ENCODE results near the gene SIGLEC1.

The SIGLEC1 gene

DNA sequence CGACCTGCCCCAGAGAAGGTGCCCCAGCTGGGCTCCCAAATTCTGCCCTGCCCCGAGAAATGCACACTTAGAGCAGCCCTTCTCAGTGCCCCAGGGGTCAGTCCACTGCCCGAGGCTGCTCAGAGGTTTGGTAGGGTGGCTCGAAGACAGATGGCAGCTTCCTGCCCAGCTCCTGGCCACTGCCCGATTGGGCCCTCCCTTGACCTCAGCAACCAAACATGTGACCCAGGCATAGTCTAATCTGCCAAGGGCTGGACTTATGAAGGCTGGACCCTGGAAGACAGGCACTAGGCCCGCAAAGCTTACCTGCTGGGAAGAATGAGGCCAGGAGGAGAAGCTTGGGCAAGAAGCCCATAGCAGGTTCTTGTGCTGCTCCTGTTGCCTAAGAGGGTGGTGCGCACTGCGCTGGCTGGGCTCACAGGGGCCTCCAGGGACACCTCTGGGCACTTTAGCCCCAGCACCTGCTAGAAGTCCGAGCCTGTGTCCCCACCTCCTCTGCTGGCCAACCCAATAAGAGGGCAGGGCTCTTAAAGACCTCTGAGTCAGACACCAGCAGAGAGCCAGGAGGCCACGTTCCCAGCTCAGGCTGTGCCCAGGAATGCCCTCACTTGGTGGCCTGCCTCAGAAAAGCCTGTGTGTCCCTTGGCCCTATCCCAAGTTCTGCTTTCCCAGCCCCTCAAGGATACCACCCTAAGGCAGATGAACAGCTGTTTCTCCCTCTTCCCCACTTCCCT lies 5.5 kb downstream of the SIGLEC1 start:
- peak in 4 of 42 donors; percentile 7 to 56 (median 36) for DNase-seq
- intact Hi-C loops (cut with DNase I) = no loop called here

DNA sequence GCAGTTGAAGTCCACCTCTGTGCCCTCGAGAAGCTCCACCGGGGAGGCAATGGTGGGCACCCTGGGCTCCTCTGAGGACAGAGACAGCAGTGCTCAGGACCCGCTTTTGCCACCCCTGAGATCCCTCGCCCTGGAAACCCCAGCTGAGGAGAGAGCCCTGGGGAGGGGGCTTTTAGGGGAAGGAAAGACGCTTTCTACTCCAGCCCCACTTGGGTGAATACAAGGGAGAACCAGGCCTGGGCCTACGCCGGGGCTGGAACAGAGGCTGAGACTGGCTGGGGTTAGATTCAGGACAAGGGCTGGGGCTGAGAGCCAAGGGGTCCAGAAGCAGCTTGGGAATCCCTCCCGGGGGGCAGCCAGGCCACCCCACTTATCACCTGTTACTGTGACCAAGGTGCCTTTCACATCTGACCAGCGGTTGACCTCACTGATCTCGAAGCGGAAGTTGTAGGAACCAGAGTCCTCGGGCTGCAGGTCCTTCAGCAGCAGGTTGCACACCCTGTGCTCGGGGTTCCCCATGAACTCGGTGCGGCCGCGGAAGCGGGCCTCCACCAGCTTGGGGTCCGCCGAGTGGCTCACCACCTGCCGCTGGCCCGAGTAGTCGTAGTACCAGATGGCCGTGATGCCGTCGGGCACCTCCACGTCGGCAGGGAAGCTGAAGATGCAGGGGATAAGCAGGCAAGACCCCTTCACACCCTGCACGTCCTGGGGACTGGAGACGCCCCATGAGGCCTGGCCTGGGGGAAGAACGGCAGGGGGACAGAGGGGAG lies 6.2 kb downstream of the SIGLEC1 start:
- intact Hi-C loops (cut with DNase I) = no loop called here
- no peak for DNase-seq

DNA sequence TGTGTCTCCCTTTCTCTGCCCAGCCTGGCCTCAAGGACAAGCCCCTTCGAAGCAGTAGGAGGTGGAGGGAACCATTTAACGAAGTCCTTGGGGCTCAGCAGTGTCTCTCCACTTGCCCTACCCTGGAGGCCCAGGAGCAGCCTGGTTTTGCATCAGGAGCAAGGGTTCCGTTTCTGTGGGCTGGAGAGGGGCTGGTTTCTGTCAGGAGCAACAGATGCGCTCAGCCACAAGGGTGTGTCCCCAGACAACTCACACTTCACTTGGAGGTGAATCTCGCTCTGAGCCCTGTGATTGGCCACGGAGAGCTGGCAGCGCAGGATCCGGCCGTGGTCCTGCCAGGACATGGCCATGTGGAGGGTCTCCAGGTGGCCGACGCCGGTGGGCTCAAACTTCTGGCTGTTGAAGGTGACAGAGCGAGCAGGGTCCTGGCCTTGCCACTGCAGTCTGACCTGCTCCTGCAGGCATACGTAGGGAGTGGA lies 6.9 kb downstream of the SIGLEC1 start:
- intact Hi-C loops (cut with DNase I) = no loop called here
- DNase-seq = no peak

DNA sequence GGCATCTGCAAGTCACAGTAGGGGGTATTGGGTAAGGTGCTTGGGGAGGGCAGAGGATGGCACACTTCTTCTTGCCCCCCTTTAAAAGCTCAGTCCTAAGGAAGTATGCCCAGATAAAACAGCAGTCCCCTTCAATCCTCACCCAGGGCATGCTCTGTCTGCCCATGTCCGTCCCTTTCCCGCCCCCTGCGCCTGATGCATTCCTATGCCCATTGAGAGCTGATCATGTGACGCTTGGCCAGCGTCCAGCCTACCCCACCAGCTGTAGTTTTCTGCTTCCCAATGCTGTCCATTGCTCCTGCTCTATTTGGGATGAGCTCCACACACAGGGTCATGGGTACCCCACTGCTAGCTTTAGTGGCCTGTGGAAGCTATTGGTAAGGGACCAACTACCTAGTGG lies 8.3 kb downstream of the SIGLEC1 start:
- DNase-seq = no peak
- intact Hi-C loops (cut with DNase I) = no loop called here

DNA sequence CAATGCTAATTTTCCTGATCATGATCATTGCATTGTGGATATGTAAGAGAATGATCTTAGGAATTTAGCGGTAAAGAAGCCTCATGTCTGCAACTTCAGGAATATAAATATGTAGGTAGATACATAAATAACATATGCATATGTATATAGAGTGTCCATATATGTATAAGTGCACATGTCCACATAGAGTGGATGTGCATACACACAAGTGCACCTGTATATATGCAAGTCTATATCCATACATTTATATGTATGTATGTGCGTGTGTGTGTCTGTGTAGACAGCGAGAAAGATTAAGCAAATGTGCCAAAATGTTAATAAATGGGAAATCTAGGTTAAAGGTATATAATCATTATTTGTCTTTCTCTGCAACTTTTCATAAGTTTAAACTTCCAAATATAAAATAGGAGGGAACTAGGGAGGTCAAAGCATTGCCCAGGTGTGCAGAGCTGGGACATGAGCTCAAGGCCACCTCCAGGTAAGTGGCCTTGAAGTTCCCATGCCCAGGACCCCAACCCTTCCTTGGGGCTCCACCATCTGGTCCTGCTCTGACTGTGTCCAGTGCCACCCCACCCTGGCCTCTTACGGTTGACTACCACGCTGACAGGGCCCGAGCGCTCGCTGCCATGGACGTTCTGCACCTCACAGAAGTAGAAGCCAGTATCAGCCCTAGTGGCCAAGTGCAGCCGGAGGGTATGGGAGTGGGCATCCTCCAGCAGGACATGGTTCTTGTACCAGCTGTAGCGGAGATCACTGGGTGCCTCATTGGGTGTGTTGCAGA lies 9.6 kb downstream of the SIGLEC1 start:
- no peak for DNase-seq
- intact Hi-C loops (cut with DNase I) = no loop called here

DNA sequence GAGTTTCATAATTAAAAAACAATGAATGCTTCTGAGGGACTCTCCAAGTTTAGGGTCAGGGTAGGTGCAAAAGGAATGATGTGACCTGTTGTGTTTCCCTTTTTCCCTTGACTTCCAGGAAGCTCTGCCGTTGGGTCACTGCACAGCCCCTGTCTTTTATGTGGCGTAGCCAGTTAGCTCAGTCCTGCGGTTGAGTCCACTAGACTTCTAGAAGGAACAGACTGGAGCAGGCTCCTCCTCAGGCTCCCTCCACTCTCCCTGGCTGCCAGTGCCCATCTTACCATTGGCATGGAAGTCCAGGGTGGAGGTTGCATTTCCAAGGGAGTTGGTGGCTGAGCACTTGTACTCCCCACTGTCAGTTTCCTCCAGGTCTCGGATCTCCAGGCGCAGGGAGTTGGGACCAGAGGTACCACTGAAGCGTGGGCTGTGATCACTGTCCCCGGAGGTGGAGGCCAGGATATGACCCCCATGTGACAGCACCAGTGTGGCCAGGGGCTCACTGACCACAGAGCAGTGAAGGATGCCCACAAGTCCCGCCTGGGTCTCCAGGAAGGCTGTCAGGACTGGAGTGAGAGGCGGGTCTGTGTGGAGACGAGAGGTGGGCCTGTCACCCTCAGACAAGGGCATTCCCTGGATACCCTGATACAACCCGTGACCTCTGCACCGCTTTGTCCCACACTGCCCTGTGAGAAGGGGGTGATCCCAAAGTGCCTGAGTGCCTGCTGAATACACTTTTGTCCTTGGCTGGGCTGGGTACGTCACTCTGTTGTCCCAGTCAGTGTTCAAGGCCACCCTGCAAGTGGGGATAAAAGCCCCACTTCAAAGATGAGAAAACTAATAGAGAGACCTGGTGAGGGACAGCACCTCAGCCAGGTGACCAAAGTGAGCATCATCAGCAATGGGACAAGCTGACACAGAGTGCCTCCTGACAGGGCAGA lies 11.1 kb downstream of the SIGLEC1 start:
- intact Hi-C loops (cut with DNase I) = no loop called here
- no peak for DNase-seq

DNA sequence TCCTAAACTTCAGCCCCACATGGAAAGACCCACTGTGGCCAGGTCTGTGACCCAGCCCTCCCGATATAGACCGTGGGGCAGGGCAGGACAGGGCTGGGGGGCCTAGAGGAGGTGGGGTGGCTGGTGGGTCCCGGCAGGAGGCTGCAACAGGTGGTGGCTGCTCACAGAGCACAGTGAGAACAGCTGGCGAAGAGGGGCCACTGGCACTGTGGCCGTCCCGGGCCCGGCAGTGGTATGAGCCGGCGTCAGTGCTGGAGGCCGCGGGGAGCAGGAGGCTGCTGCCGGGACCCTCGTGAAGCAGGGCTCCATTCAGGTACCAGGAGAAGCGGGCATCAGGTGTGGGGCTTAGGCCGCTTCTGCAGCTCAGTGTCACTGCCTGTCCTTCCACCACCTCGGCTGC lies 13.4 kb downstream of the SIGLEC1 start:
- intact Hi-C loops (cut with DNase I) = no loop called here
- DNase-seq = no peak

DNA sequence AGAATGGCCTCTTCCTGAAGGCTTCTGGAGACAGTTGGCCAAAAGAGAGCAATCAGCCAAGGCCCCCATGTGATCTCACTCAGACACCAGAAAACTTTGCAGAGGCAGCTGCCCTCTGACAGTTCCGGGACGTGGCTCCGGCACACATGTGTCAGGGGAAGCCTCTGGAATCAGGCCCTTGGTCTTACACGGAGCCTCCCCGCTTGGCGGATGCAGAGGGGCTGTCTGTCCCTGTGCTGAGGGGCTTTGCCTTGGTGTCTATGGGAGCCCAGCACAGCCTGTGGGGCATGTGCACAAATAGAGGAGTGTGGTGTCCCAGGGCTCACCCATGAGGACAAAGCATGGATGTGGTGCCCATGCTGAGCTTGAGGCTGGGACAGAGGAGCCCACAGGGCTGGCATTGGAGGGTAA lies 13.8 kb downstream of the SIGLEC1 start:
- no peak for DNase-seq
- intact Hi-C loops (cut with DNase I) = no loop called here

DNA sequence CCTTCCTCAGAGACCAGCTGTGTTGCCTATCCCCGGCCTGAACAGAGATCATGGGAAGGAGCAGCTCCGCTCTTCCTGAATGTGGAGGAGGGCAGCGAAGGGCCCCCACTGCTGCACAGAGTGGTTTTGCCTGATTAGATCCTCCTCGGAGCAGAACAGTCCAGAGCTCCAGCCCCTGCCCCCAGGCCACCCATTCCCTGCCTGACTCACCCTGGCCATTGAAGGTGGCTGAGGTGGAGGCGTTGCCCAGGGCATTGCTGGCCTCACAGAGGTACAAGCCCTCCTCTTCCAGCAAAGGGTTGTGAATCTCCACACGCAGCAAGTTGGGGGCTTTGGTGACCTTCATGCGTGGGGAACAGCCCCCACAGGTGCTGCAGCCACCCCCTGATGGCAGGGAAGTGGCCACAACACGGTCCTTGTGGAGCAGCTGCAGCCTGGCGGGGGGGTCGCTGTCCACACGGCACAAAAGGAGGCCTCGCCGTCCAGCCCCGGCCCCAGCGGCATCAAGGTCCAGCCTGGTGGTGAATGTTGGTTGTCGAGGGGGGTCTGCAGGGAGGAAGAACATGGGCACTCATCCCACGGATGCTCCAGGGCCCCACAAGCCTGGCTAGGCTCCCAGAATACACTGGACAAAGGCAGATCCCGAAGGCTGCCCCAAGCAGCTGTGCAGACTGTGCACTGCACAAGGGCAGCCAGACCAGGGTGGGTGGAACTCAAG lies 14.7 kb downstream of the SIGLEC1 start:
- DNase-seq = no peak
- intact Hi-C loops (cut with DNase I) = no loop called here

DNA sequence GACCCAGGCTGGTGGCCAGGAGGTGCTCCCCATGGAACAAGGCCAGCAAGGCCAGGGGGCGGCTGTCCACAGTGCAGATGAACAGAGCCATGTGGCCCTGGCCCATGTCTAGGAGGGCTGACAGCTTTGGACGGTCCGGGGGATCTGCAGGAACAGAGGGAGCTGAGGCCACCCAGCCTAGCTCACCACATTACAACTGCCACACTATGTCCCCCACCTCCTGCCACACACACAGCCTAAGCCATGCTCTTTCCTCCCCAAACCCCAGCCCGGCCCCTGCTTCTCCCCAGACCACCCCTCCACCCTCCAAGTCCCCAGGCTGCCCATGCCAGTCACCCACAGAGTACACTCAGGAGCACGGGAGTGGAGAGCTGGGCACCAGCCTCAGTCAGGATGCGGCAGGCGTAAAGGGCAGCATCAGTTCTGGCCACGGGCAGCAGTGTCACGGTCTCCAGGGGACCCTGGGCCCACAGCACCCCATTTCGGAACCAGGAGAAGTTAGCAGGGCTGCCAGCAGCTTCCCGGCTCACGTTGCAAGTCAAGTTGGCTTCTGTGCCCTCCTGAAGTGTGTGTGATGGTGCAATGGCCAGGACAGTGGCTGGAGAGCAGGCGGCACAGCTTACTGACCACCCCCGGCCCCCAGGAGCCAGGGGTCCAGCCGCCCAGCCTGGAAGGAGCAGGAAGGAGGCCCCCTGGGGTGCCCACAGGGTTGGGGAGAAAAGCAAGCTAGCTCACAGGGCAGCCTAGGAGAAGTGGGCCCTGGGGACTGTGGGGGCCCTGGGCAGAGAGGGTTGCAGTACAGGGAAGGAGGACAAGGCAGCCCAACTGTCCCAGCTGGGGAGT lies 15.4 kb downstream of the SIGLEC1 start:
- no peak for DNase-seq
- intact Hi-C loops (cut with DNase I) = no loop called here

DNA sequence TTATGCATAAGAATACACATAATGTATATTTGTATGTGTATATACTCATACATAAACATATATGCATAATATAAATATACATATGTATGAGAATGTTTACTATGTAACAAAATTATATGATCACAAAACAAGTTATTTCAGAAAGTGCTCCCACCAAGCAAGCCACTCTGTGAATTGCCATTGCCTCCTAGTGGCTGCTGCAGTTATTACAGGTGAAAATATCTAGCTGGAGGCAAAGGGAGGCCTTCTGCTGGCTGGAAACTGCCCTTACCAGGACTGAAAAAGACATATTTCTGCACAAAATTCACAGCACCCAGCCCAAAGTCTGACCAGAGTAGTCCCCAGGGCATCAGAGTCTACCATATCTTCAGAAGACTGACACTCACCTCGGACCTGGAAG lies 16.2 kb downstream of the SIGLEC1 start:
- DNase-seq = no peak
- intact Hi-C loops (cut with DNase I) = no loop called here

DNA sequence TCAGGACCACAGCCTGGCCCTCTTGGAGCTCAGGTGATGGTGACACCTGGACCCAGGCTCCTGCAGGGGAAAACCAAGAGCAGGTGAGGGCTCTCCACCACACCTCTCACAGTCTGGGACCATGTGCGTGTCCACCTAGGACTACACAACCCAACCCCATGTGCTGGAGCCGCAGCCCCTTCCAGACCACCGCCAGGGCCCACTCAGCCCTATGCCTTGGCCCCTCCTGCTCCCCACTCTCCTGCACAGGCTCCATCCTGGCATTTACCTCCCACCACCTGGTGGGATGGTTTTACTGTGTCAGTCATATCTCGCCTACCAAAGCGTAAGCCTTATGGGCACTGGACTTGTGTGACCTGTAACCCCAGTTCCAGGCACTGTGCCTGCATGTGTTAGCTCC lies 17.5 kb downstream of the SIGLEC1 start:
- intact Hi-C loops (cut with DNase I) = no loop called here
- no peak for DNase-seq

DNA sequence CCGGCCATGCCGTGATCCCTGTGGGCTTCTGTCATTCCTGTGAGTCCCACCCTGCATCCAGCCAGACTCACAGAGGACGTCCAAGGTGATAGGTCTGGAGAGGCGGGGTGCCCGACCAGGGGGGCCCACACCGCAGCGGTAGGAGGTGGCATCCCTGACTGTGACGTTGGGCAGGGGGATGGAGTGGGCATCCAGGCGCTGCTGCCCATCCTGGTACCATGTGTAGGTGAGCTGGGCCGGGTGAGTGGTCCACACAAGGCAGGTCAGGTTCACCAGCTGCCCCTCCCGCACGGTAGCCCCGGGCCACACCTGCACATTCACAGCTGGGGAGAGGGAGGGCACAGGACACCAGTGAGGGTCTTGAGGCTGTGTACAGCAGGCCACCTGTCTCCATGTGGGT lies 19.0 kb downstream of the SIGLEC1 start:
- intact Hi-C loops (cut with DNase I) = no loop called here
- no peak for DNase-seq

DNA sequence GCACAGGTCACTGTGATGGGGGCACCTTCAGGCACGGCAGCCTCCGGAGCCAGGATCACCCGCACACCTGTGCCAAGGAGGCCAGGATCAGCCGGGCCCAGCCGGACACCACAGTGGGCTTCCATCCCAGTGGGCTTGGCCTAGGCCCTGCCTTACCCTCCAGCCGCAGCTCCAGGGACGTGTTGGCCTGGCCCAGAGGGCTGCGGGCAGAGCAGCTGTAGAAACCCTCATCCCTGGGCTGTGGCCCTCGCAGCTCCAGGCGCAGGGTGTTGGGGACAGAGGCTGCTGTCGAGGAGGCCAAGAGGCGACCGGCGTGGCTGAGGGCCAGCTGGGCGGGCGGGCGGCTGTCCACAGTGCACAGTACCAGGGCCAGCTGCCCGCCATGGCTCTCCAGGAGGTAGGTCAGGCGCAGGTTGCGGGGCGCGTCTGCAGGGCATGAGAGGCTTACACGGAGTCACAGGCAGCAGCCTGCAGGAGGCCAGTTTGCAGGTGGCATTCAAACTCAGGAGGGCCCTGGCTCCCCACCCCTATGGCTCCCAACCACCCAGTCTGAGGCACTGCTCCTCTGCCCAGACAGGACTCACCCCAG lies 19.6 kb downstream of the SIGLEC1 start:
- DNase-seq = no peak
- intact Hi-C loops (cut with DNase I) = no loop called here

DNA sequence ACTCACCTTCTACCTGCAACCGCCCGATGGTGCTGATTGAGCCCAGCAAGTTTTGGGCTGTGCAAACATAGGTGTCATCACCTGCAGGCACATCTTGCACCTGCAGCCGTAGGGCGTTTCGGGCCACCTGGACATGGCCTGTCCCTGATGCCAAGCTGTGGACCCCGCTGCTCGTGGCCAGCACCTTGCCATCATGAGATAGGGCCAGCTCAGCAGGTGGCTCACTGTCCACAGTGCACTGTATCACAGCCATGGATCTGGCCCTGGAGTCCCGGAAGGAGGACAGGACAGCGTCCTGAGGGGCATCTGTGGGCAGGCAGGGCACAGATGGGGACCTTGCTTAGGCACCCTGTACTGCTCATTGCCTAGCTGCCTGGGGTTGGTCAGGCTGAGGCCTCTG lies 20.5 kb downstream of the SIGLEC1 start:
- intact Hi-C loops (cut with DNase I) = no loop called here
- no peak for DNase-seq

DNA sequence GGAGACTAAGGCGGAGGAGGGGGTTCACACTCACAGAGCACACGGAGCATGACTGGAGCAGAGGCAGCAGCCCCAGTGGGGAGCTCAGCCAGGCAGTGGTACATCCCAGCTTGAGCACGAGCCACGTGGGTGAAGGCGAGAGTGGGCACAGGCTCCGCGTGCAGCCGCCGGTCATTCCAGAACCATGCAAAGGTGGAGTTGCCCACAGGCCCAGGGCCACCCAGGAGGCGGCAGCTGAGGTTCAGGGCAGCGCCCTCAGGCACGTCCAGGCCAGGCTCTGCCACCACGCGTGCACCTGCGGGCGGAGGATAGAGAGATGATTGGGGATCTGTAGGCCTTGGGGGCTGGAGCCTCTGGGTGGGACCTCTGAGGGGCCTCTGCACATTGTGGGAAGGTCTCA lies 21.1 kb downstream of the SIGLEC1 start:
- no peak for DNase-seq
- intact Hi-C loops (cut with DNase I) = no loop called here

DNA sequence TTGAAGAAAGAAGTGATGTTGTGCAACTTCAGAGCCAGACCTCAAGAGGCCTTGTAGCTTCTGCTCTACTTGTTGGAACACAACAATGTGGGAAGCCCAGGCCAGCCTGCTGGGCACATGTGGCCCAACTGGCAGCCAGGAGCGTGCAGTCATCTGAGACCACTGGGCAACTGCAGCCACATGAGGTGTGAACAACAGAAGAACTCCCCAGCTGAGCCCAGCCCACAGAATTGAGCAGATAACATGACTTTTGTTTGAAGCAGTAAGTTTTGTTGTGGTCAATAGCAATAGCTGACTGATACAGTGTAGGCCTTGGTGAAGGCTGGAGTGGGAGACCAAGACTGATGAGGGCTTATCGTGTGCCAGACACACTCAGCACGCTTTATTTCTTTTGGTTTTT lies 22.0 kb downstream of the SIGLEC1 start:
- DNase-seq = no peak
- intact Hi-C loops (cut with DNase I) = no loop called here
